Activated CD8-positive, alpha-beta memory T cell treated with anti-CD3 and anti-CD28 coated beads, Interleukin-2, amount 50 U/mL, for 48 hours (primary cell): ENCODE measurements around the gene CTTNBP2NL.
"Not testable (repeated sequence)": the region's sequence is repeated elsewhere in the genome, so short reads cannot be mapped to it uniquely, and the experiment has no call there.

ENCODE experiments used
- DNase-seq: peaks from one replicate; pipeline ENCODE4 v3.0.0-alpha.2; 2020

Gene CTTNBP2NL

GRCh38 chr1:112387807-112388206 is 8.2 kb upstream of the CTTNBP2NL start:
- DNase-seq = no peak

- no peak for DNase-seq
Observed at GRCh38 chr1:112388436-112388835, 7.6 kb upstream of the CTTNBP2NL start.

GRCh38 chr1:112389689-112390088 is 6.3 kb upstream of the CTTNBP2NL start:
- no peak for DNase-seq

GRCh38 chr1:112390335-112390734 is 5.7 kb upstream of the CTTNBP2NL start:
- not testable (repeated sequence) for DNase-seq

- DNase-seq = peak; percentile 86
Observed at GRCh38 chr1:112390775-112391602, 5.0 kb upstream of the CTTNBP2NL start.

- no peak for DNase-seq
Observed at GRCh38 chr1:112391603-112391940, 4.4 kb upstream of the CTTNBP2NL start.

GRCh38 chr1:112393631-112393974 is 2.4 kb upstream of the CTTNBP2NL start:
- DNase-seq = no peak

- no peak for DNase-seq
Observed at GRCh38 chr1:112394743-112395062, 1.3 kb upstream of the CTTNBP2NL start.

GRCh38 chr1:112395256-112395820 is 676 bp upstream of the CTTNBP2NL start:
- no peak for DNase-seq

GRCh38 chr1:112396653-112397471 is 848 bp downstream of the CTTNBP2NL start:
- DNase-seq = no peak

- no peak for DNase-seq
Observed at GRCh38 chr1:112397841-112398240, 1.8 kb downstream of the CTTNBP2NL start.

- no peak for DNase-seq
Observed at GRCh38 chr1:112399456-112399855, 3.4 kb downstream of the CTTNBP2NL start.

- DNase-seq = not testable (repeated sequence)
Observed at GRCh38 chr1:112400706-112401105, 4.7 kb downstream of the CTTNBP2NL start.

- no peak for DNase-seq
Observed at GRCh38 chr1:112402682-112403643, 6.9 kb downstream of the CTTNBP2NL start.

- DNase-seq = no peak
Observed at GRCh38 chr1:112406771-112407170, 10.8 kb downstream of the CTTNBP2NL start.

- no peak for DNase-seq
Observed at GRCh38 chr1:112409414-112409813, 13.4 kb downstream of the CTTNBP2NL start.

GRCh38 chr1:112410673-112411072 is 14.7 kb downstream of the CTTNBP2NL start:
- no peak for DNase-seq

GRCh38 chr1:112417271-112417670 is 21.3 kb downstream of the CTTNBP2NL start:
- DNase-seq = no peak

GRCh38 chr1:112418099-112418892 is 22.3 kb downstream of the CTTNBP2NL start:
- DNase-seq = no peak

GRCh38 chr1:112423207-112423606 is 27.2 kb downstream of the CTTNBP2NL start:
- DNase-seq = no peak

GRCh38 chr1:112423666-112424065 is 27.7 kb downstream of the CTTNBP2NL start:
- not testable (repeated sequence) for DNase-seq

- DNase-seq = no peak
Observed at GRCh38 chr1:112429749-112430148, 33.7 kb downstream of the CTTNBP2NL start.
